NCI-H510A treated with DMSO at 0.1 percent for 48 hours (cell line): Measurements from ENCODE around the gene PRKCE.

Source experiments
- DNase-seq: peaks from one replicate; lab custom pipeline; 2025; lab: John Stamatoyannopoulos, UW

The PRKCE gene

GRCh38 chr2:46118656-46119371 is 467.3 kb downstream of the PRKCE start:
- DNase-seq: no peak

- DNase-seq: no peak
These were observed 468.0 kb downstream of the PRKCE start for GRCh38 chr2:46119453-46119852.

DNA sequence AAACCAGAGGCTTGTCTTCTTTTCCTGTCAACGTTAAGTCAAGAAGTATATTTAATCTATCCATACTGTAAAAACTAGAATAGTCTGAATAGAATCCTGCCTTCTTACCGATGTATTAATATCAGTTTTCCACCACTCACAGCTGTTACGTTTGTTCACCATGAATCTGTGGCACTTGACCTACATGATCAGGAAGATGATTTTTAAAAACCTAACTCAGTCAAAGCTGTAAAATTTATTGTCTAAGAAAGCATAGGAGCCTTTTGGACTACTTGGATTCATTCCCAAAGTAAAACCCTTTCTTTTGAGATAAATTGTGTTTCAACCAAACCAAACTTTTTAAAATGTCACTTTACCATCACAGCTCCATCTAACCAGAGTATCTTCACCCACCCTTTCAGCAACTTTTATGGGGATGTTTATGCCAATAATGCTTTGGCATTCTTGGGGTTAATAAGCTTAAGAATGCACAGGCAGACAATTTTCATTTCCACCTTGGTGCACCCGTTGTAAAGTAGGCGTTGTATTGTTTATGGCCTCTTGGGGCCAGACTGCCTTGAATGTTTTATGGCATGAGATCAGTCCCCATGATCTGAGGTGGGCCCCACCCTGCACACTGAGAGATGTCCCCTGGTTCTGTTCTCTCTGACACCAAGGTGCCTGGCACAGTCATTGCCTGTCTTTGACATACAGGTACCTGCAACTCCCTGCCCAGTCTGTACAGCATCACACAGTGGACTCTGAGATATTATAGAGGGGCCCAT is 469.5 kb downstream of the PRKCE start:
- no peak for DNase-seq

GRCh38 chr2:46122318-46122976 is 471.0 kb downstream of the PRKCE start:
- no peak for DNase-seq

GRCh38 chr2:46123013-46123412 is 471.5 kb downstream of the PRKCE start:
- DNase-seq: no peak

DNA sequence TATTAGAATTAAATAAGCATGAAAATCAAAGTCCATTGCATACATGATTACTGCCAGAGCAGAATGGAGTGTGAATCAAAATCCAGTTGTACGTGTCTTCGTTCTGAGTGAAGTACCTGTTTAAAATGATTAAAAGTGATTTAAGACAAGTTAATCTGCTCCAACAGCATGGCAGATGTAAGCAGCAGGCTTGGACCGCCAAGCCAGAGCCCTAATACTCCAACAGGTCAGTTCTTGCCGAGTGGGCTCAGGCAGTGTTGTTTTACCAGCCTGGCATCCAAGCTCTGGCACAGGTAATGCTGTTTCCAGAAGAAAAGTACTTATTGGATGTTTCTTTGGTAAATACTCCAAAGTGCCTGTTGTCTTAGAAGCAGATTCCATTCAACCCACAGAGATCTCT is 474.3 kb downstream of the PRKCE start:
- no peak for DNase-seq

GRCh38 chr2:46126571-46126970 is 475.1 kb downstream of the PRKCE start:
- DNase-seq: no peak

DNA sequence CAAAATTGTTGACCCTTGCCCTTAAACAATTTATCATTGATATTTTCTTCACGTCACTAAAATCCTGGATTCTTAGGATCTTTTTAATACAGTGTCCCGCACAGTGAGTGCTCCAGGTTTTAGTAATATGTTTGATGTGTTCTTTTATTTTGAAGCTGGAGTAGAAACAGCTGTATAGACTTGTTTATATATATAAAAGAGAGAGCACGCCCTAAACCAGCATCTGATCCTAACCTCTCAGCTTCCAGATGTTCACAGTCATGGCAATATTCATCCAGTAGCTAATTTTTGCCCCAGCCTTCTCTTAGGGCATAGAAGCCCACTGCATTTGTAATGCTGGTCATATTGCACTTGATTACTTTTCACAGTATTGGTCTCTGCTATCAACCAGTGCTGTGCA is 475.7 kb downstream of the PRKCE start:
- no peak for DNase-seq

DNA sequence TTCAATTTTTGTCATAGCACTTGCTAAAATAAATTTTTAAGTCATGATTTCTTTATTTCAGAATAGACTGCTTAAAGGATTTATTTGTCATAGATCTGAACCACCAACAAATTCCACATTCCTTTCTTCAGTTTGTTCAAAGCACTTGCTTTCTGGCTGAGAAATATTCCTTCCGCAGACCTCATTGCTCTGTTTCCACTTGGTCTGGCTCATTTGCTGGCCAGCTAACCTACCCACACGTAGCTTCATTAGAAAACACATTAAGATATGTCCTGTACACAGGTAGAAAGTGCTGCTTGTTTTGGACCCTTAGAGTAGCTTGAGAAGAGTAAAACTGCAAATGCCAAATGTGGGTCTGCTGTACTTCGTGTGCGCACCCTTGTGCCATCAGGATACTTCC is 479.0 kb downstream of the PRKCE start:
- no peak for DNase-seq

GRCh38 chr2:46132996-46133395 is 481.5 kb downstream of the PRKCE start:
- DNase-seq: no peak

DNA sequence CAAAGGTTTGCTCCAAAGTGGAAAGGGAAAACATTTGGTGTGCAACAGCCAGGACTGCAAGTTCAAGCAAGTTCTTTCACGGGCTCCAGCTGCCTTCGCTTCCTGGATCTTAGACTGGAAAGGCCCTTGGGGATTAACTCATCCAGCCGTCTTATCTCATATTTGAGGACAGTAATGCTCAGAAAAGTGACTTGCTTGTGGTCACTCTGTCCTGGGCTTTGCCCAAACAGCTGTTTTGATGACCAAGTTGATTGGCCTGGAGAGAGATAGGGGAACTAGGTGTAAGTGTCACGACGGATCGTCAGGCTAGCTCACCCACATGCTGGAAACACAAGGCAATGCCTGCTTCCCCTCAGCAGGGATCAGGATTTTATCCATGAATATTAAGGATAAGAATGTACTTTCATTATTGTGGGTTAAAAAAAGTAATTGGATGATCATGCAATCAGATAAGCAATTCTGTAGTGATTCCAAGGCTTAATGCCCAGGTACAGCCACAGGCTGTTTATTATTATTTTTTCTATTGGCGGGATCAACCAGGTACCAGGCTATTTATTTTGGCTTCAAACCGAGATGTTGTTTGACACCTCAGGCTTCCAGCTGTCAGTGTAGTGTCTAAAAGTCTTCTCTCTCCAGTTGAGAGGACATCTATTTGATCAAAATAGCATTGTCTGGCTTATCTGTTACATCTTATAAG is 483.2 kb downstream of the PRKCE start:
- DNase-seq: no peak

DNA sequence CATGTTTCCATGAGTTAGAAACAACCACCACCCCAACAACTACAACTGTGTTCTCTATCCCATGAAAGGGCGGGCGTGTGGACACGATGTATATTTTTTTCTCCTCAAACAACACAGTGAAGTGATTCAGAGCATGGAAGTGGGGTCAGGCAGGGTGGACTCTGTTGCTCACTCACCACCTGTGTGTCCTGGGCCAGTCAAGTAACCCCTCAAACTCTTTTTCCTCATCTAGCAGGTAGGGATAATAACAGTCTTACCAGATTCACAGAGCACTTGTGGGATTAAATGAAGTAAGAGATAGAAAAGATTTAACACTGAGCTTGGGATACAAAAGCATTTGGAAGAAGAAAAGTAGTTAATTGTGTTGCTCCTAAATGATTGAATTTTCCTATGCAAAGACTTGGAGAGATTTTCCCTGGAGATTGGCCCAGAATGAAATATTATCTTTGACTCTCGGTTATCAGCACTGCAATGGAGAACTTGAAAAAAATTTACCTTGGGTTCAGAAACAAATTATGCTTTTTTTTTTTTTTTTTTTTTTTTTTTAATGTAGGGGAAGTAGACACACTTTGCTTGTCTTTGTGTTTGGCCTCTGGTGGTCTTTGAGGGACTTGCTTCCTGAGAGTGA is 483.9 kb downstream of the PRKCE start:
- DNase-seq: no peak

DNA sequence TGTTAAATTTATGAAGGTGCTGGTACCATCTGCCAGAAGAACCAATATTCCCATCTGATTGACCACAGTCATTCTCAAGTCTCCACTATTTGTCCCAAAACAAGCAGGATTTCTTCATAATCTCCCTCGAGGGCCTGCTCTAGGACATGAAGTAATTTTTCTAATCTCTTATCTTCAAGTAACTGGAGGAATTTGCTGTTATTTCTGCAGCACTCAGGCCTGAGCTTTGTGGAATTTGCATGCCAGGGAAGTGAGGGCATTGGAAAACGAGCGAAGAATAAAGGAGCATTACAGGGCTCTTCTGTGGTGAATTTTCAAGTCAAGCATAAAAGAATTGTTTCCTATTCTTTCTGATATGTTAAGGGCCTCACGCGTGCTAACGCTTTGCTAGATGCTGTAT is 484.5 kb downstream of the PRKCE start:
- DNase-seq: no peak

DNA sequence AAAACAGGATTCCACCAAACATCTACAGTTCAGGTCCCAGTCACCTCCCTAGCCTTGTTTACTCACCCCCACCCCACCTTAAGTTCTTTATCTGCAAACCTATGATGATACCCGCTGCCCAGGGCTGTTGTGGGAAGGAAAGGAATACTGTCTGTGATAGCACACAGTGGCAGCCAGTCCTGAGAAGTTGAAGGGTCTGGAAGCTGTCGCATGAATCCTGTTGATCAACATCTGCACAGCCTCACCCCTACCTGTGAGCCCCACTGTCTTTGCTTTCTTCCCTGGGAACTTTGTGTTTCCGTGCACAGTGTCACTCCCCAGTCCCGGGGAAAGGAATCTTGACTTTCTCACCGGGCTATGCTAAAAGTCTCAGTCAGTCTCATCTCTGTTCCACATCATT is 485.0 kb downstream of the PRKCE start:
- no peak for DNase-seq

GRCh38 chr2:46136953-46137352 is 485.5 kb downstream of the PRKCE start:
- no peak for DNase-seq

DNA sequence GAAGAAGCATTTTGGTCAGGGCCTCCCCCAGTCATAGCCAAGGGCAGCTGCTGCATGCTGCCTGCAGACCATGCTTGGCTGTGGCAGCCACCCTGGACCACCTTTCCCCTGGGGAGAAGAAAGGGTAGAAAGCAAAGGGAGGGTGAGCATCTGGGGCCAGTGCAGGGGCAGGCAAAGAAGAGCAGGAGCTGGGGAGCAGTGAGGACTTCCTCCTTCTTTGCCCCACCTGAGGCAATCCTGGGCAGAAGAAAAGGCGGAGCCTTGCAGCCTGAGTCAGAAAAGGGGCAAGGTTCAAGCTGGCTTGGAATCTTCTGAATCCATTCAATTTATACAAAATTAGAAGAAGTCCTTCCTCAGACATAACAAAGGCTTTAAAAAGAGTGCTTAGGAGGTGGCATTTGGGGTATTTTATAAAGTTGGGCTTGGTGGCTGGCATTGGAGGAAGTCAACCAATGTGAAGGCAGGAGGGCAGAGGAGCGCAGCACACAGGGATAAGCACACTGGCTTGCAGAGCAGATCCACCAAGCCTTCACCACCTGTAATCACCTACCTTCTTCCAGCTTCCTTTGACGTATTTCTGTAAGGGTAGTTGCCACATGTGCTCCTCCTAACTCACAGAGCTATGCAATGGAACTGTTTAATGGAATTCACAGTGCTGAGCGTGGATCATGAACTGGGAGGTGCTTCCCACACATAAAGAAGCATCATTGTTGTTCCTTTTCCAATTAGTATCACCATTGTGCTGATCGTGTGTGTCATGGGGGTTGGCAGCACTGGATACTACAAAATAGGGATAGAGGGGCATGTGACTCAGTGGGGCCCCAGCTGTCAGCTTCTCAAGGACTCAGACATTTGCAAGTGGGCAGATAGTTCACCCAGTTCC is 491.3 kb downstream of the PRKCE start:
- DNase-seq: no peak

DNA sequence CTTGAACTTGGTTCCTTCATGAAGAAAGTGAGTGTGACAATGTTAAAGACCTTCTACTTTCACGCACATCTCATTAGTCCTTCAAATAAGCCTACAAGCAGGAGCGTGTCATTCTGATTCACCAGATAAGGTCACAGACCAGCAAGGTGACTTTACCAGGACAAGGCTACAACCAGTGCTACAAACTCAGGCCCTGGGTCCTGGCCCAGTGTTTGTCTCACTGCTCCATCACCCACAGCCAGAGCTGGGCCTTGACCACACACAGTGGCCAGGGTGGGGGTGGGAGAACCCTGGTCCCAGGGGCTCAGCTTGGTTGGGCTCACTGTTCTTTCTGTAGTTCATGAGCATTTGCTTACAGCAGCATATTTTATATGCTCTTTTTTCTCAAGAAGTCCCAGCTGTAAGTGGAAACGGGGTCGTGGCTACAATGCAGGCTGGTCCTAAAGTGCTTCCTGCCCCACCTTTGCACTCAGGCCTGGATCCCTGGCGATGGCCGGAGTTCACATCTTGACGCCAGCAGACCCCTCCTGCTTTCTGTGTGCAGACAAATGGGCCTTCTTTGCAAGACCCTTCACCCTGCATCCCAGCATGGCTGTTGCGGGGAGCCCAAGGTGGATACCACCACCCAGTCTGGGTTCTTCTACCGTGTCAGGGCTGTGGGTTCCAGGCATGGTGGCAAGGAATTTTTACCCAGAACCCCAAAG is 492.1 kb downstream of the PRKCE start:
- no peak for DNase-seq

GRCh38 chr2:46144133-46144800 is 492.8 kb downstream of the PRKCE start:
- no peak for DNase-seq

- DNase-seq: no peak
These were observed 493.5 kb downstream of the PRKCE start for GRCh38 chr2:46145017-46145416.

- DNase-seq: no peak
These were observed 494.4 kb downstream of the PRKCE start for GRCh38 chr2:46145840-46146239.
